Osteoblast (primary cell): ENCODE data around the gene MACF1. TPM values are rescaled to one million over a fixed set of nuclear protein-coding genes. Genes with fewer than 3 reads are reported as not detected.
A peak's percentile ranks its signal among the peaks of the same experiment; 100 is the strongest.
"Not testable (repeated sequence)": the region's sequence is repeated elsewhere in the genome, so short reads cannot be mapped to it uniquely, and the experiment has no call there.

Experiments
- DNase-seq: peaks from one replicate; pipeline ENCODE4 v3.0.0; 2011; ENCODE audit warnings: low spot score, mixed read lengths; ENCODE audit not compliant: insufficient read length; ENCODE audit errors: missing footprints
- H2AFZ ChIP-seq: 2 replicates; pipeline ENCODE4 v1.6.0; 2011; ENCODE audit warnings: mild to moderate bottlenecking, low read length
- H3K27ac ChIP-seq: 2 replicates; pipeline ENCODE4 v1.5.1; 2011; ENCODE audit warnings: mild to moderate bottlenecking, low read depth, low read length, moderate library complexity
- H3K27me3 ChIP-seq: 2 replicates; pipeline ENCODE4 v1.6.0; 2012; ENCODE audit warnings: mild to moderate bottlenecking, control low read depth, inconsistent platforms, low read length, moderate library complexity; ENCODE audit not compliant: insufficient read depth
- H3K36me3 ChIP-seq: 2 replicates; pipeline ENCODE4 v1.5.1; 2011; ENCODE audit warnings: mild to moderate bottlenecking, low read length, control low read depth, moderate library complexity; ENCODE audit not compliant: insufficient read depth
- H3K4me1 ChIP-seq: 2 replicates; pipeline ENCODE4 v1.5.1; 2011; ENCODE audit warnings: mild to moderate bottlenecking, low read length, control low read depth, moderate library complexity; ENCODE audit not compliant: insufficient read depth
- H3K4me2 ChIP-seq: 2 replicates; pipeline ENCODE4 v1.6.0; 2011; ENCODE audit warnings: mild to moderate bottlenecking, low read length; ENCODE audit not compliant: insufficient read depth
- H3K4me3 ChIP-seq: fragments of 200-600 bp; sonication (generic); 3 replicates; pipeline ENCODE4 v1.5.1; 2012; ENCODE audit warnings: mild to moderate bottlenecking, low read length, inconsistent platforms; ENCODE audit not compliant: insufficient read depth
- H3K79me2 ChIP-seq: 2 replicates; pipeline ENCODE4 v1.6.0; 2012; ENCODE audit warnings: mild to moderate bottlenecking, low read length, control low read depth, inconsistent platforms; ENCODE audit not compliant: insufficient read depth
- H3K9me3 ChIP-seq: 2 replicates; pipeline ENCODE4 v1.5.1; 2011; ENCODE audit warnings: low read depth, low read length, control low read depth
- H4K20me1 ChIP-seq: 2 replicates; pipeline ENCODE4 v1.6.0; 2012; ENCODE audit warnings: mild to moderate bottlenecking, low read length, control low read depth; ENCODE audit not compliant: insufficient read depth
- CTCF ChIP-seq: IDR thresholded peaks from 2 replicates; pipeline ENCODE4 v1.5.1; 2011; ENCODE audit warnings: mild to moderate bottlenecking, low read depth, low read length, moderate library complexity; ENCODE audit errors: extremely low read depth
- total RNA-seq: library from RNA; depleted of rRNA; stranded (reverse); fragments of >200 nt; gene quantifications from 2 replicates; pipeline ENCODE4 v1.2.3, GENCODE V29; 2012

The MACF1 gene
- total RNA-seq, 1 donor, result 424 TPM

GRCh38 chr1:39445573-39445972, 241.1 kb downstream of the MACF1 start:
- Histone ChIP-seq H3K79me2 (peaks cover 5% of the 10 kb centered on the region), H3K9me3 (no peaks in the 10 kb centered on the region), H3K27ac (no peak overlapping the region), H4K20me1 (peaks cover 8% of the 10 kb centered on the region), H3K4me1 (peaks cover 9% of the 10 kb centered on the region), H3K36me3 (peaks cover 87% of the 10 kb centered on the region), H3K4me2 (no peak overlapping the region), H3K27me3 (no peaks in the 10 kb centered on the region), H3K4me3 (no peak overlapping the region), H2AFZ (no peak overlapping the region)
- no peak for DNase-seq
- no peak for TF ChIP-seq CTCF

GRCh38 chr1:39446986-39447567, 242.6 kb downstream of the MACF1 start:
- no peaks in the 10 kb centered on the region for H3K9me3 ChIP-seq
- DNase-seq, result no peak

GRCh38 chr1:39450041-39450440, 245.5 kb downstream of the MACF1 start:
- Histone ChIP-seq H3K36me3 (peaks cover 88% of the 10 kb centered on the region), H3K4me1 (peaks cover 14% of the 10 kb centered on the region)
- H3K79me2 ChIP-seq, H4K20me1 ChIP-seq, H3K4me3 ChIP-seq, DNase-seq, H3K9me3 ChIP-seq, H2AFZ ChIP-seq, H3K27me3 ChIP-seq, H3K27ac ChIP-seq, H3K4me2 ChIP-seq: not testable (repeated sequence)

More at GRCh38 chr1:39446986-39447567, 242.6 kb downstream of the MACF1 start:
- Histone ChIP-seq H3K79me2 (peaks cover 5% of the 10 kb centered on the region), H3K27me3 (no peaks in the 10 kb centered on the region), H2AFZ (no peak overlapping the region), H3K4me1 (peaks cover 18% of the 10 kb centered on the region), H3K4me3 (no peak overlapping the region), H3K27ac (no peak overlapping the region), H4K20me1 (peaks cover 10% of the 10 kb centered on the region), H3K4me2 (no peak overlapping the region), H3K36me3 (peaks cover 85% of the 10 kb centered on the region)
- no peak for TF ChIP-seq CTCF

GRCh38 chr1:39450956-39451606, 246.6 kb downstream of the MACF1 start:
- no peaks in the 10 kb centered on the region for H3K27me3 ChIP-seq
- peak overlapping the region; percentile 83 for H3K27ac ChIP-seq
- no peak for TF ChIP-seq CTCF
- H3K4me3 ChIP-seq, result no peak overlapping the region
- H3K4me2 ChIP-seq, result no peak overlapping the region
- no peak overlapping the region for H2AFZ ChIP-seq
- H4K20me1 ChIP-seq, result peaks cover 2% of the 10 kb centered on the region
- H3K9me3 ChIP-seq, result no peaks in the 10 kb centered on the region
- H3K36me3 ChIP-seq, result peaks cover 87% of the 10 kb centered on the region
- peaks cover 3% of the 10 kb centered on the region for H3K79me2 ChIP-seq
- DNase-seq, result peak; percentile 62
- peaks cover 14% of the 10 kb centered on the region for H3K4me1 ChIP-seq
